ENCODE measurements around the gene HNRNPL. TPM values are rescaled to one million over a fixed set of nuclear protein-coding genes. Genes with fewer than 3 reads are reported as not detected.

HNRNPL gene
- polyA plus RNA-seq, 3 donors: 51.9 to 234 (median 58.7) TPM

GRCh38 chr19:38833092-38833425, 16.7 kb downstream of the HNRNPL start:
- Mint-ChIP-seq H3K4me1 (peaks cover 26% of the 10 kb centered on the region), H3K36me3 (peaks cover 31 to 42% of the 10 kb centered on the region in 2 donors), H3K27ac (no peak overlapping the region), H3K4me3 (no peak overlapping the region), H3K9me3 (no peaks in the 10 kb centered on the region), H3K27me3 (ENCODE audit: low read depth in 3 of 3) (no peaks in the 10 kb centered on the region)
- H3K4me1 ChIP-seq (ENCODE audit: control insufficient read depth in 1 of 2, insufficient read depth in 2 of 2, low read length in 2 of 2): peaks cover 33 to 35% of the 10 kb centered on the region in 2 donors
- WGBS (ENCODE audit: insufficient coverage): 96% methylated on average over 4 of the region's 7 CpGs
- no peaks in the 10 kb centered on the region for H3K27me3 ChIP-seq (ENCODE audit: control insufficient read depth in 2 of 2, insufficient read depth in 2 of 2, low read length in 2 of 2)
- H4K20me1 ChIP-seq (ENCODE audit: insufficient read depth, low read length): peaks cover 17% of the 10 kb centered on the region
- TF ChIP-seq, protein P1, sequence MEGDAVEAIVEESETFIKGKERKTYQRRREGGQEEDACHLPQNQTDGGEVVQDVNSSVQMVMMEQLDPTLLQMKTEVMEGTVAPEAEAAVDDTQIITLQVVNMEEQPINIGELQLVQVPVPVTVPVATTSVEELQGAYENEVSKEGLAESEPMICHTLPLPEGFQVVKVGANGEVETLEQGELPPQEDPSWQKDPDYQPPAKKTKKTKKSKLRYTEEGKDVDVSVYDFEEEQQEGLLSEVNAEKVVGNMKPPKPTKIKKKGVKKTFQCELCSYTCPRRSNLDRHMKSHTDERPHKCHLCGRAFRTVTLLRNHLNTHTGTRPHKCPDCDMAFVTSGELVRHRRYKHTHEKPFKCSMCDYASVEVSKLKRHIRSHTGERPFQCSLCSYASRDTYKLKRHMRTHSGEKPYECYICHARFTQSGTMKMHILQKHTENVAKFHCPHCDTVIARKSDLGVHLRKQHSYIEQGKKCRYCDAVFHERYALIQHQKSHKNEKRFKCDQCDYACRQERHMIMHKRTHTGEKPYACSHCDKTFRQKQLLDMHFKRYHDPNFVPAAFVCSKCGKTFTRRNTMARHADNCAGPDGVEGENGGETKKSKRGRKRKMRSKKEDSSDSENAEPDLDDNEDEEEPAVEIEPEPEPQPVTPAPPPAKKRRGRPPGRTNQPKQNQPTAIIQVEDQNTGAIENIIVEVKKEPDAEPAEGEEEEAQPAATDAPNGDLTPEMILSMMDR (IDR thresholded peaks at IDR 0.05): no peak
- intact Hi-C loops (cut with micrococcal nuclease): loop anchor here (2.0 to 5.0 kb wide), 2 partner anchors 16 to 64 kb away; partner anchors contain the start of genes HNRNPL (in 1 of the 2), NFKBIB (in 1 of the 2) and SIRT2 (in 1 of the 2)
- DNase-seq: no peak
- H3K9ac ChIP-seq (ENCODE audit: insufficient read depth, low read length, poor library complexity, severe bottlenecking): no peak overlapping the region
- peaks cover 33% of the 10 kb centered on the region for H3K79me2 ChIP-seq (ENCODE audit: insufficient read depth, low read length)
- H3K36me3 ChIP-seq (replicated peaks in 1 of 2; ENCODE audit: control insufficient read depth in 1 of 2, insufficient read depth in 2 of 2, low read length in 2 of 2): peaks cover 29 to 30% of the 10 kb centered on the region in 2 donors
- no peak overlapping the region for H2AFZ ChIP-seq (ENCODE audit: insufficient read depth, low read depth, low read length, poor library complexity, severe bottlenecking)
- no peak overlapping the region for H3K27ac ChIP-seq (ENCODE audit: low read depth in 1 of 2, low read length in 2 of 2)
- H3K4me2 ChIP-seq (replicated peaks; ENCODE audit: extremely low read depth, low read length, poor library complexity, severe bottlenecking): no peak overlapping the region
- no peak overlapping the region for H3K4me3 ChIP-seq (replicated peaks in 1 of 3; ENCODE audit: low read depth in 2 of 3, low read length in 3 of 3)
- no peaks in the 10 kb centered on the region for H3K9me3 ChIP-seq (replicated peaks in 1 of 2; ENCODE audit: control insufficient read depth in 1 of 2, insufficient read depth in 1 of 2, low read length in 2 of 2)

GRCh38 chr19:38831142-38831605, 18.6 kb downstream of the HNRNPL start:
- Histone ChIP-seq H3K27me3 (ENCODE audit: control insufficient read depth in 2 of 2, insufficient read depth in 2 of 2, low read length in 2 of 2) (no peaks in the 10 kb centered on the region), H2AFZ (ENCODE audit: insufficient read depth, low read depth, low read length, poor library complexity, severe bottlenecking) (peak overlapping the region; percentile 93), H3K9me3 (replicated peaks in 1 of 2; ENCODE audit: control insufficient read depth in 1 of 2, insufficient read depth in 1 of 2, low read length in 2 of 2) (no peaks in the 10 kb centered on the region), H3K4me3 (replicated peaks in 1 of 3; ENCODE audit: low read depth in 2 of 3, low read length in 3 of 3) (peak overlapping the region; percentile 60 to 81 (median 67)), H3K79me2 (ENCODE audit: insufficient read depth, low read length) (peaks cover 43% of the 10 kb centered on the region), H3K27ac (ENCODE audit: low read depth in 1 of 2, low read length in 2 of 2) (peak overlapping the region; percentile 82 to 96), H3K4me1 (ENCODE audit: control insufficient read depth in 1 of 2, insufficient read depth in 2 of 2, low read length in 2 of 2) (peaks cover 33 to 35% of the 10 kb centered on the region in 2 donors), H3K4me2 (replicated peaks; ENCODE audit: extremely low read depth, low read length, poor library complexity, severe bottlenecking) (peak overlapping the region; percentile 87), H4K20me1 (ENCODE audit: insufficient read depth, low read length) (peaks cover 4% of the 10 kb centered on the region), H3K9ac (ENCODE audit: insufficient read depth, low read length, poor library complexity, severe bottlenecking) (peak overlapping the region; percentile 81), H3K36me3 (replicated peaks in 1 of 2; ENCODE audit: control insufficient read depth in 1 of 2, insufficient read depth in 2 of 2, low read length in 2 of 2) (peaks cover 21 to 29% of the 10 kb centered on the region in 2 donors)
- Mint-ChIP-seq H3K36me3 (peaks cover 26 to 38% of the 10 kb centered on the region in 2 donors), H3K4me3 (peak overlapping the region; percentile 88 to 97), H3K27ac (peak overlapping the region; percentile 90 to 95 (median 94)), H3K9me3 (no peaks in the 10 kb centered on the region), H3K27me3 (ENCODE audit: low read depth in 3 of 3) (no peaks in the 10 kb centered on the region), H3K4me1 (peaks cover 29% of the 10 kb centered on the region)
- 0% methylated on average over 16 of the region's 16 CpGs for WGBS (ENCODE audit: insufficient coverage)
- TF ChIP-seq, protein P1 (IDR thresholded peaks at IDR 0.05): no peak
- intact Hi-C loops (cut with micrococcal nuclease): loop anchor here in 1 of 2 donors (2.0 to 5.0 kb wide), 2 partner anchors 20 to 66 kb away; partner anchors contain the start of genes NFKBIB and SIRT2
- peak; percentile 55 to 88 (median 69) for DNase-seq
